ENCODE data around the gene EN2. TPM values are rescaled to one million over a fixed set of nuclear protein-coding genes. Genes with fewer than 3 reads are reported as not detected.
A peak's percentile ranks its signal among the peaks of the same experiment; 100 is the strongest.

Gene EN2
- total RNA-seq, 4 donors from 2014 or later: 0.21 to 0.56 (median 0.34) TPM; not detected in 1

DNA sequence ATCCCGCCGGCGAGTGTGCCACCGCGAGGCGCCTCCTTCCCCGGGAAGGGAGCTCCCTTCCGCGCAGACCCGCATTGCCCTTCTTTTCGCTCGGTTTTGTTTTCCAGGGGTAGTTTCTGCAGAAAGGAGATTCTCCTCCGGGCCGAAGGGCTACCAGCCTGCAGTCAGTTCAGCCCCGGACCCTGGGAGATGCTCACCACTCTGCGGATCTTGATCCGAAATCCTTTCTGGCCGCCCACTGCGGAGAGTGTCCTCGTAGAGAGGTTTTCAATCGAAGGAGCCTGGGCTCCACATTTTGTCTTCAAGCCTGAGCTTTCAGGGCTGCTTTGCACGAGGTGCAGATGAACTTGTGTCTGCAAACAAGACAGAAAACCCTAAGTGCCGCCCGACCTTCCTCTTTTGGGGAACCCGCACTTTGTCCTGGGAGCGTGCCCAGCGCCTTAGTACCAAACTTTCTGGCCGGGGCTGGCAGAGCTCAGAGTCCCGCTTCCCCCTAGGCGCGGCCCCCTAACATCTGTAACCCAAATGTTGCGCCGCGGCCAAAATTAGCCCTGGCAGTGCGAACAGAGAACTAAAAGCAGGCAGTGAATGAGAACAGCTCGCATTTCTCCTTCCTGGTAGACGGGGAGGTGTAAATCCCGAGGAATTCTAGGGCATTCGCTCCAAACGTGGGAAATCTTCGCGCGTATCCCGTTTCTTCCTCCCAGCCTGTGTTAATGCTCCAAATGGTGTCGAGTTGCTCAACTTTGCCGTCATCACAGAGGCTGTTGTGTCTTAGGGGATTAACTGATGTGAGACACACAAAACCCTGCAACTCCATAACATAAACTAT, 6.7 kb upstream of the EN2 start:
- Histone ChIP-seq H3K9me3 (no peaks in the 10 kb centered on the region), H3K27ac (no peak overlapping the region), H3K27me3 (peaks cover 100% of the 10 kb centered on the region), H3K36me3 (no peaks in the 10 kb centered on the region), H3K4me1 (peaks cover 44% of the 10 kb centered on the region), H3K4me3 (no peak overlapping the region)
- TF ChIP-seq, protein P1, sequence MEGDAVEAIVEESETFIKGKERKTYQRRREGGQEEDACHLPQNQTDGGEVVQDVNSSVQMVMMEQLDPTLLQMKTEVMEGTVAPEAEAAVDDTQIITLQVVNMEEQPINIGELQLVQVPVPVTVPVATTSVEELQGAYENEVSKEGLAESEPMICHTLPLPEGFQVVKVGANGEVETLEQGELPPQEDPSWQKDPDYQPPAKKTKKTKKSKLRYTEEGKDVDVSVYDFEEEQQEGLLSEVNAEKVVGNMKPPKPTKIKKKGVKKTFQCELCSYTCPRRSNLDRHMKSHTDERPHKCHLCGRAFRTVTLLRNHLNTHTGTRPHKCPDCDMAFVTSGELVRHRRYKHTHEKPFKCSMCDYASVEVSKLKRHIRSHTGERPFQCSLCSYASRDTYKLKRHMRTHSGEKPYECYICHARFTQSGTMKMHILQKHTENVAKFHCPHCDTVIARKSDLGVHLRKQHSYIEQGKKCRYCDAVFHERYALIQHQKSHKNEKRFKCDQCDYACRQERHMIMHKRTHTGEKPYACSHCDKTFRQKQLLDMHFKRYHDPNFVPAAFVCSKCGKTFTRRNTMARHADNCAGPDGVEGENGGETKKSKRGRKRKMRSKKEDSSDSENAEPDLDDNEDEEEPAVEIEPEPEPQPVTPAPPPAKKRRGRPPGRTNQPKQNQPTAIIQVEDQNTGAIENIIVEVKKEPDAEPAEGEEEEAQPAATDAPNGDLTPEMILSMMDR (IDR thresholded peaks at IDR 0.05): no peak
- TF ChIP-seq POLR2AphosphoS5 (IDR thresholded peaks at IDR 0.05): no peak
- no peak for TF ChIP-seq EP300 (IDR thresholded peaks at IDR 0.05)
- TF ChIP-seq POLR2A (IDR thresholded peaks at IDR 0.05): no peak
- DNase-seq (ENCODE audit: low spot score in 2 of 2): no peak
- 2% methylated on average over 35 of the region's 46 CpGs for WGBS

DNA sequence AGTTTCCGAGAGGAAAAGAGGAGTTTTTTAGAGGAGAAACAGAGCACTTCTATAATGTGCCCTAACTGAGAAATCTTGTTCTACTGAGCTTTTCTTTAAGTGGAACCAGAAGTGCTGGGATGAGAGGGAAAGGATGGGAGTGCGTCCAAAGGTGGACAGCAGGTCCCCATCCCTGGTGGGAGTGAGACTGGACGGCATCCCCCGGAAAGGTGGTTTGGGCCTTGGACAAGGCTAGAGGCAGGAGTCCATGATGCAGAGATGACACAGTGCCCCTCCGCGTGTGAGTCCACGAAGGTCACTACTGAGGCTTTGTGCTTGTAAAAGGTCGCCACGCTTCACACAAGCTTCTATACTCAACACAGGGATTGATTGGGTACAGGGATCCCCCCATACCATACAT, 6.1 kb upstream of the EN2 start:
- H3K27me3 ChIP-seq: peaks cover 100% of the 10 kb centered on the region
- H3K4me1 ChIP-seq: peaks cover 50% of the 10 kb centered on the region
- no peak overlapping the region for H3K4me3 ChIP-seq
- no peaks in the 10 kb centered on the region for H3K9me3 ChIP-seq
- WGBS: 17% methylated on average over 9 of the region's 9 CpGs
- no peak overlapping the region for H3K27ac ChIP-seq
- TF ChIP-seq POLR2A (IDR thresholded peaks at IDR 0.05): no peak
- TF ChIP-seq, protein P1 (IDR thresholded peaks at IDR 0.05): no peak
- no peak for TF ChIP-seq POLR2AphosphoS5 (IDR thresholded peaks at IDR 0.05)
- TF ChIP-seq EP300 (IDR thresholded peaks at IDR 0.05): no peak
- H3K36me3 ChIP-seq: no peaks in the 10 kb centered on the region
- DNase-seq (ENCODE audit: low spot score in 2 of 2): no peak

DNA sequence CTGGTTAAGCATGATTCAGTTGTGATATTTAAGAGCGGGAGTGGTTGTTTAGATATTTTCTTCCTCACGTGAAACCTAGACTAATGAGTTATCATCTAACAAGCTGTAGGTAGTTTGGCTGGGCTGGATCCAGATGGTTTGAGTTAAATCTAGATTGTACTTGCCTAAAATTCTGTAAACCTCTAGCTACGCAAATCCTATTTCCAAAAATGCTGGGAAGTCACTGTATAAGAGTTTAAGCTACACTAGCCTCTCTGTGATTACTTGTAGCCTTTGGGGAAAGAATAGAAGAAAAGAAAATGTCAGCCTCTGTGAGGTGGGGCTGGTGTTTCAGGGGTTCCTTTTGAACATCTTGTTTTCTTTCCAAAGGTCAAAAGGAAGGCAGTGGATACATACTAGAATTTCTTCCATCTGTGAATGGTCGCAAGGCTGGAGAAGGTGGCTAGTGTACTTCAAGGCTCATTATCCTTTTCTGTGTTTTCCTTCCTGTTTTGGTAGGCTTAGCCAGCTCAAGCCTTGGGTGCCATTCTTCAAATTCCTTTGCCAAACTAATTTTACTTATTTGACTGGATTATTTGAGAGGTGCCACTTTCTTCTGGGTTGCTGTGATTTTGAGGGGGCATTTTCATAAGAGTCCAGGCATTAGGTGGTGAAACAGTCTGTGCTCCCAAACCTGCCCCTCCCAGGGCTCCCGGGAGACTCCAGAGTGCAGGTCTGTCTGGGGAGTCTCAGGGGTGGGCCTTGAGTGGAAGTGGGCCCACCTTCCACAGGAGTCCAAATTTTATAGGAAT, 5.2 kb upstream of the EN2 start:
- peaks cover 97% of the 10 kb centered on the region for H3K27me3 ChIP-seq
- WGBS: 39% methylated on average over 5 of the region's 5 CpGs
- peaks cover 56% of the 10 kb centered on the region for H3K4me1 ChIP-seq
- no peak for TF ChIP-seq EP300 (IDR thresholded peaks at IDR 0.05)
- TF ChIP-seq, protein P1 (IDR thresholded peaks at IDR 0.05): no peak
- no peak for TF ChIP-seq POLR2AphosphoS5 (IDR thresholded peaks at IDR 0.05)
- TF ChIP-seq POLR2A (IDR thresholded peaks at IDR 0.05): no peak
- no peak overlapping the region for H3K4me3 ChIP-seq
- no peak overlapping the region for H3K27ac ChIP-seq
- DNase-seq (ENCODE audit: low spot score in 2 of 2): no peak
- no peaks in the 10 kb centered on the region for H3K36me3 ChIP-seq
- H3K9me3 ChIP-seq: no peaks in the 10 kb centered on the region

DNA sequence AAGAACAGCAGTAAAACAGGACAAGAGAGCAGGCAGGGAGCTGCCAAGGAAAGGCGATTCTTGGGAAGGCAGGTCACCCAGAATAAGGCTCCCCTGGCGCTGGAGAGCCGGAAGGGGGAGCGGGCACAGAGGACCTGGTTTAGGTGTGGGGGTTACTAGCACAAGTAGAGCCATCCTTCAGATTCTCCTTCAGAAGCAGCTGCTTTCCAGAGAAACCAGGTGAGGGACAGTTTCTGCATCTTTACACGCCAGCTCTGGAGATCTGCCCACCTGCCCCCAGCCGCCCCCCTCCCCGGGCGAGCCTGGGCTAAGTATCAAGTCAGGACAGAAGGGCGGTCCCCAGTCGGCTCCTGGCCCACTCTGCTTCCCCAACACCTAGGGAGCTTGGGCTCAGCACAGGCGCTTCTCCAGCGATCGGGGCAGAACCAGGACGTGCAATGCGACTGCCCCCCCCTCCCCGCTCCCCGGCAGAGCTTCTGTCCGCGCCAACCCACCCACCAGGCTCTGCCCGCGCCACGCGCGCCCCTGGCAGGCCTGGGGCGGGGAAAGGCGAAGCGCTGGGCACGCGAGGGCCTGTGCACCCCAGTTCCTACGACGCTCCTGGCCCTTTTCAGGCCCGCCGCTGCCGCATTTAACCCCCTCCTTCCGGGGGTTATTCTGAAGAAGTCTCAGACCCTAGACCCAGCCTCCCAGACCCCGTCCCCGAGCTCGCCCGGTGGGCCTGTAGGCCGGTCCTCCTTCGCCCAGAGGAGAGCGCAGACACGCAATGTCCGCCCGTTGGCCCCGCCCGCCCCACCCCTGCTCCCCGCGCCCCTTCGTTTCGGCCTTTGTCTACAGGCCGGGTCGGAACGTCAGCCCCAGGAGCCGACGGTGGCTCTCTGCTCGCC, 4.4 kb upstream of the EN2 start:
- H3K27me3 ChIP-seq: peaks cover 97% of the 10 kb centered on the region
- H3K9me3 ChIP-seq: no peaks in the 10 kb centered on the region
- TF ChIP-seq, protein P1 (IDR thresholded peaks at IDR 0.05): no peak
- no peak for TF ChIP-seq EP300 (IDR thresholded peaks at IDR 0.05)
- TF ChIP-seq POLR2AphosphoS5 (IDR thresholded peaks at IDR 0.05): no peak
- TF ChIP-seq POLR2A (IDR thresholded peaks at IDR 0.05): no peak
- peak overlapping the region; percentile 21 for H3K4me3 ChIP-seq
- no peak overlapping the region for H3K27ac ChIP-seq
- DNase-seq (ENCODE audit: low spot score in 2 of 2): no peak
- WGBS: 18% methylated on average over 20 of the region's 57 CpGs
- H3K4me1 ChIP-seq: peaks cover 60% of the 10 kb centered on the region
- no peaks in the 10 kb centered on the region for H3K36me3 ChIP-seq

Data from suprapubic skin (tissue), 4 donors.